Heart left ventricle (tissue), 16 donors: ENCODE data around the gene OR2W3. TPM values are rescaled to one million over a fixed set of nuclear protein-coding genes. Genes with fewer than 3 reads are reported as not detected.
A peak's percentile ranks its signal among the peaks of the same experiment; 100 is the strongest.
"Not testable (repeated sequence)": the region's sequence is repeated elsewhere in the genome, so short reads cannot be mapped to it uniquely, and the experiment has no call there.

ENCODE experiments used
- ATAC-seq, 4 donors: fragments of 200-7000 bp; cut with Tn5 transposase; one replicate each; pipeline ENCODE4 v1.9.1; 2020 to 2022; ENCODE audit warnings: moderate library complexity in 4 of 4, mild to moderate bottlenecking in 3 of 4, moderate number of reproducible peaks in 1 of 4
- DNase-seq, 5 donors: peaks; one replicate each; pipeline ENCODE4 v3.0.0-alpha.2; 2020
- H3K27ac ChIP-seq, 12 donors: fragments of 200-600 bp; sonication (generic) in 4 of 12; one replicate each; pipeline versions ENCODE4 v1.5.0 to v1.8.0; 2016 to 2022; ENCODE audit warnings: mild to moderate bottlenecking in 2 of 12
- H3K27me3 ChIP-seq, 9 donors: fragments of 200-600 bp; sonication (generic) in 2 of 9; one replicate each; pipeline versions ENCODE4 v1.5.1 to v1.8.0; 2016 to 2022; ENCODE audit warnings: mild to moderate bottlenecking in 3 of 9
- H3K36me3 ChIP-seq, 9 donors: fragments of 200-600 bp; sonication (generic) in 2 of 9; one replicate each; pipeline versions ENCODE4 v1.5.0 to v1.8.0; 2018 to 2022; ENCODE audit warnings: mild to moderate bottlenecking in 2 of 9
- H3K4me1 ChIP-seq, 12 donors: fragments of 200-600 bp; sonication (generic) in 4 of 12; one replicate each; pipeline versions ENCODE4 v1.5.0 to v1.8.0; 2016 to 2022; ENCODE audit warnings: mild to moderate bottlenecking in 3 of 12
- H3K4me3 ChIP-seq, 12 donors: fragments of 200-600 bp; sonication (generic) in 4 of 12; one replicate each; pipeline versions ENCODE4 v1.5.0 to v1.8.0; 2017 to 2022; ENCODE audit warnings: mild to moderate bottlenecking in 9 of 12, moderate library complexity in 4 of 12
- H3K9me3 ChIP-seq, 12 donors: fragments of 200-600 bp; sonication (generic) in 4 of 12; one replicate each; pipeline versions ENCODE4 v1.5.0 to v1.8.0; 2016 to 2022; ENCODE audit warnings: mild to moderate bottlenecking in 1 of 12
- POLR2A ChIP-seq, 2 donors: fragments of 450-650 bp; IDR thresholded peaks; one replicate each; pipeline ENCODE4 v1.6.1; 2017; ENCODE audit warnings: antibody characterized with exemption in 2 of 2, mild to moderate bottlenecking in 2 of 2, moderate library complexity in 2 of 2
- WGBS, 4 donors: extraction: QIAGEN DNeasy Blood & Tissue Kit in 2 of 4; methylation state at CpG; one replicate each; pipeline versions ENCODE4 v1.1.5 to v1.1.7; 2013 to 2018; 5-methylcytosine and 5-hydroxymethylcytosine counted together
- intact Hi-C, 10 donors: fragments of 100-400 bp; cut with DNase I; formaldehyde crosslinking; loops; one replicate each; pipeline versions ENCODE4 v1.11.1 to v1.14.2; 2022
- polyA plus RNA-seq, 2 donors: library from polyadenylated mRNA; stranded (reverse); fragments of 200-250 nt; gene quantifications; one replicate each; pipeline ENCODE4 v1.2.3, GENCODE V29; 2013
- total RNA-seq, 9 donors: library from RNA; depleted of rRNA in 2 of 9; stranded (reverse); fragments of >200 nt in 2 of 9; fragmentation: NEBNext Ultra II Directional in 3 of 9; extraction: Animal tissue kit (Norgen Biotek cat#: 25700) in 3 of 9; gene quantifications; one replicate each; pipeline versions ENCODE4 v1.1.0 to v1.2.4, GENCODE V29; 2016 to 2023
- TF ChIP-seq, protein P1 (sequence below), 12 donors: fragments of 200-600 bp; sonication (generic) in 4 of 12; IDR thresholded peaks; one replicate each; pipeline versions ENCODE4 v1.5.0 to v1.8.0; 2018 to 2022; ENCODE audit warnings: antibody characterized with exemption in 12 of 12, mild to moderate bottlenecking in 5 of 12
- donor health status: ischemic (EF 13 %, LVEDD 7.1; RV severe dilation, severe dysfunction).
- donor health status: healthy with polysubstance abuse.
- donor health status: DM: no; HTN: yes; CAD: no.
- donor health status: DM: no; HTN: no; CAD: no.
- donor health status: ischemic (EF 25% LVEDD 6.9; RV normal size, moderate dysfunction).
- donor health status: ischemic (EF 25% LVEDD 5.7; RV mildly dilated, moderate dysfunction).
- donor health status: healthy.
- donor health status: DM: yes; HTN: yes; CAD: no.
- donor health status: ischemic (EF 35%, LVEDD 5.7; RV mildly dilated, moderate dysfunction).
- donor health status: nonischemic (EF 11% LVEDD 7.7; RV severe dilation, severe dysfunction).
- donor health status: DM: yes; HTN: yes; CAD: no.
- donor health status: PGD.
- donor health status: ischemic (EF 29% LVEDD 5.4; RV normal size, mild dysfunction).
- donor health status: nonischemic (EF 23%, LVEDD 6.1; RV moderate dilation, normal function).

The OR2W3 gene
- total and polyA plus RNA-seq, 11 donors, result 0.91 to 1.7 TPM; not detected in 9

DNA sequence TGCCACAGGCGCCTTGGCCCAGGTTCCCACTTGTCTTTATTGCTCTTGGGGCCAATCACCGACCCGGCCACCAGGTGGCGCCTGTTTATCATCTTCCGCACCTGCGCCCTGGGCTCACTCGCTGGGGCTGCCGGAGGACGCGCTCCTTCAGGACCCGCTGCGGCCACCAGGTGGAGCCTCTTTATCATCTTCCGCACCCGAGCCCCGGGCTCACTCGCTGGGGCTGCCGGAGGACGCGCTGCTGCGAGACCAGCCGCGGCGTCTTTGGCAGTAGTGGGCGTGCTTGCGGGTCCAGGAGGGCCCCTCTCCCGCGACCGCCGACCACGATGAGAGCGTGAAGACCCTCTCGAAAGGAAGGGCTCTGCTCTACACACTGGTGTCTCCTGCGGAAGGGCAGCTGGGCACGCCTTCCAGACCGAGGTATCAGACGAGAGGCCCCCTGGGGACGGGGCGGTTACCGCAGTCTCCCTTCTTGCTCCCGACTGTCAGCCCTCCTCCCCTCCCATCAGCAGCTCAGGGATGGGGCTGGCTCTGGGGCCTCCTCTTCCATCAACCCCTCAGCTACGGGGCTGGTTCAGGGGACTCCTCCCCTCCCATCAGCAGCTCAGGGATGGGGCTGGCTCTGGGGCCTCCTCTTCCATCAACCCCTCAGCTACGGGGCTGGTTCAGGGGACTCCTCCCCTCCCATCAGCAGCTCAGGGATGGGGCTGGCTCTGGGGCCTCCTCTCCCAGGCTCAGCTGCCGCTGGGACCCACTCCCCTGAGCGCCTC, 41.8 kb downstream of the OR2W3 start:
- intact Hi-C loops, H3K27ac ChIP-seq, H3K9me3 ChIP-seq, H3K4me1 ChIP-seq, H3K36me3 ChIP-seq: not testable (repeated sequence)
- Histone ChIP-seq H3K27me3 (peaks cover 0 to 22% (median 0%) of the 10 kb centered on the region in 9 donors), H3K4me3 (peak overlapping the region in 6 of 12 donors; percentile 9 to 54 (median 30))
- DNase-seq (peak; percentile 22 to 74 (median 50)), ATAC-seq (peak in 3 of 4 donors; percentile 45 to 81 (median 73))
- TF ChIP-seq, protein P1, sequence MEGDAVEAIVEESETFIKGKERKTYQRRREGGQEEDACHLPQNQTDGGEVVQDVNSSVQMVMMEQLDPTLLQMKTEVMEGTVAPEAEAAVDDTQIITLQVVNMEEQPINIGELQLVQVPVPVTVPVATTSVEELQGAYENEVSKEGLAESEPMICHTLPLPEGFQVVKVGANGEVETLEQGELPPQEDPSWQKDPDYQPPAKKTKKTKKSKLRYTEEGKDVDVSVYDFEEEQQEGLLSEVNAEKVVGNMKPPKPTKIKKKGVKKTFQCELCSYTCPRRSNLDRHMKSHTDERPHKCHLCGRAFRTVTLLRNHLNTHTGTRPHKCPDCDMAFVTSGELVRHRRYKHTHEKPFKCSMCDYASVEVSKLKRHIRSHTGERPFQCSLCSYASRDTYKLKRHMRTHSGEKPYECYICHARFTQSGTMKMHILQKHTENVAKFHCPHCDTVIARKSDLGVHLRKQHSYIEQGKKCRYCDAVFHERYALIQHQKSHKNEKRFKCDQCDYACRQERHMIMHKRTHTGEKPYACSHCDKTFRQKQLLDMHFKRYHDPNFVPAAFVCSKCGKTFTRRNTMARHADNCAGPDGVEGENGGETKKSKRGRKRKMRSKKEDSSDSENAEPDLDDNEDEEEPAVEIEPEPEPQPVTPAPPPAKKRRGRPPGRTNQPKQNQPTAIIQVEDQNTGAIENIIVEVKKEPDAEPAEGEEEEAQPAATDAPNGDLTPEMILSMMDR (IDR thresholded peaks at IDR 0.05), result peak in 8 of 12 donors; percentile 22 to 67 (median 35)
- peak in 1 of 2 donors; percentile 21 for TF ChIP-seq POLR2A (IDR thresholded peaks at IDR 0.05)
- 5 to 18% (median 11%) methylated on average over 19 to 44 of the region's 44 CpGs for WGBS, 4 donors

DNA sequence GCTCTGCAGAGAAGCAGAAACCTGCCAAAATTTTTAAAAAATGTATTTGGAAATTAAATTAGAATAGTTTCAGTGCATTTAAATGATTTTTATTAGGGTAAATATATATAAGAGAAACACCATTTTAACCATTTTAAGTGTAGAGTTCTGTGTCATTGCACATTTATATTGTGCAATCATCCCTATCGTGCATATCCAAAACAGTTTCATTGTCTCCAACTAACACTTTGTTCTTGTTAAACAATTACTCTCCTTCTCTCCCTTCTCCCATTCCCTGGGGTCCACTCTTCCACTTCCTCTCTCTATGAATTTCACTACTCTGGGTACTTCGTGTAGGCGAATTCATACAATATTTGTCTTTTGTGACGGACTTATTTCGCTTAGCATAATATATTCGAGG, 47.2 kb downstream of the OR2W3 start:
- H3K27me3 ChIP-seq, result peaks cover 0 to 10% (median 0%) of the 10 kb centered on the region in 9 donors
- no peaks in the 10 kb centered on the region for H3K36me3 ChIP-seq
- no peaks in the 10 kb centered on the region for H3K4me1 ChIP-seq
- H3K4me3 ChIP-seq, result no peak overlapping the region
- WGBS, 4 donors, result 71 to 83% (median 81%) methylated on average over 6 of the region's 6 CpGs
- ATAC-seq (no peak), DNase-seq (no peak)
- intact Hi-C loops, result no loop called here
- no peak for TF ChIP-seq POLR2A (IDR thresholded peaks at IDR 0.05)
- TF ChIP-seq, protein P1 (IDR thresholded peaks at IDR 0.05), result no peak
- no peak overlapping the region for H3K27ac ChIP-seq
- H3K9me3 ChIP-seq, result peaks cover 0 to 19% (median 3%) of the 10 kb centered on the region in 12 donors

Other genes starting within 250 kb of the OR2W3 start
- not detected for gene OR13G1, start 215.8 kb upstream of the OR2W3 start, total RNA-seq
- not detected for gene OR13G1, start 215.8 kb upstream of the OR2W3 start, polyA plus RNA-seq
- gene OR6F1, start 178.9 kb upstream of the OR2W3 start, total RNA-seq, result not detected
- gene OR6F1, start 178.9 kb upstream of the OR2W3 start, polyA plus RNA-seq, result not detected
- not detected for gene OR14K1, start 157.0 kb upstream of the OR2W3 start, total RNA-seq
- not detected for gene OR14K1, start 157.0 kb upstream of the OR2W3 start, polyA plus RNA-seq
- not detected for gene OR14A2, start 147.4 kb upstream of the OR2W3 start, total RNA-seq
- not detected for gene OR14A2, start 147.4 kb upstream of the OR2W3 start, polyA plus RNA-seq
- not detected for gene OR1C1, start 135.0 kb upstream of the OR2W3 start, total RNA-seq
- gene OR1C1, start 135.0 kb upstream of the OR2W3 start, polyA plus RNA-seq, result not detected
- gene OR14A16, start 71.5 kb upstream of the OR2W3 start, total RNA-seq, result not detected
- not detected for gene OR14A16, start 71.5 kb upstream of the OR2W3 start, polyA plus RNA-seq
- not detected for gene OR11L1, start 53.7 kb upstream of the OR2W3 start, total RNA-seq
- not detected for gene OR11L1, start 53.7 kb upstream of the OR2W3 start, polyA plus RNA-seq
- gene TRIM58, start 38.4 kb upstream of the OR2W3 start, total RNA-seq, result 1 to 10 TPM in 2 of 9 donors, under 1 TPM in 6, not detected in 1; 0.15 to 9.6 (median 0.37) TPM
- gene TRIM58, start 38.4 kb upstream of the OR2W3 start, polyA plus RNA-seq, result under 1 TPM in 1 of 2 donors, not detected in 1; 0.11 TPM
- not detected for gene OR2T8, start 24.7 kb downstream of the OR2W3 start, total RNA-seq
- not detected for gene OR2T8, start 24.7 kb downstream of the OR2W3 start, polyA plus RNA-seq
- gene OR2AJ1, start 29.3 kb downstream of the OR2W3 start, total RNA-seq, result not detected
- gene OR2AJ1, start 29.3 kb downstream of the OR2W3 start, polyA plus RNA-seq, result not detected
- gene OR2L8, start 53.3 kb downstream of the OR2W3 start, total RNA-seq, result not detected
- gene OR2L8, start 53.3 kb downstream of the OR2W3 start, polyA plus RNA-seq, result not detected
- gene OR2AK2, start 69.6 kb downstream of the OR2W3 start, total RNA-seq, result under 1 TPM in 1 of 9 donors, not detected in 8; 0.25 TPM
- not detected for gene OR2AK2, start 69.6 kb downstream of the OR2W3 start, polyA plus RNA-seq
- not detected for gene OR2L5, start 118.1 kb downstream of the OR2W3 start, total RNA-seq
- not detected for gene OR2L5, start 118.1 kb downstream of the OR2W3 start, polyA plus RNA-seq
- under 1 TPM in 1 of 9 donors, not detected in 8; 0.07 TPM for gene OR2L2, start 134.5 kb downstream of the OR2W3 start, total RNA-seq
- not detected for gene OR2L2, start 134.5 kb downstream of the OR2W3 start, polyA plus RNA-seq
- gene OR2L3, start 151.2 kb downstream of the OR2W3 start, total RNA-seq, result not detected
- not detected for gene OR2L3, start 151.2 kb downstream of the OR2W3 start, polyA plus RNA-seq
- gene OR2L13, start 199.6 kb downstream of the OR2W3 start, total RNA-seq, result not detected
- gene OR2L13, start 199.6 kb downstream of the OR2W3 start, polyA plus RNA-seq, result not detected
- gene OR2M5, start 249.6 kb downstream of the OR2W3 start, total RNA-seq, result not detected
- not detected for gene OR2M5, start 249.6 kb downstream of the OR2W3 start, polyA plus RNA-seq